HG03571 (cell line): ENCODE data around the gene CEL.
"Not testable (repeated sequence)": the region's sequence is repeated elsewhere in the genome, so short reads cannot be mapped to it uniquely, and the experiment has no call there.

Experiments
- ATAC-seq: cut with Tn5 transposase; IDR thresholded peaks from one replicate; pipeline ENCODE4 v1.9.1; 2021; ENCODE audit not compliant: unreplicated experiment

The CEL gene

DNA sequence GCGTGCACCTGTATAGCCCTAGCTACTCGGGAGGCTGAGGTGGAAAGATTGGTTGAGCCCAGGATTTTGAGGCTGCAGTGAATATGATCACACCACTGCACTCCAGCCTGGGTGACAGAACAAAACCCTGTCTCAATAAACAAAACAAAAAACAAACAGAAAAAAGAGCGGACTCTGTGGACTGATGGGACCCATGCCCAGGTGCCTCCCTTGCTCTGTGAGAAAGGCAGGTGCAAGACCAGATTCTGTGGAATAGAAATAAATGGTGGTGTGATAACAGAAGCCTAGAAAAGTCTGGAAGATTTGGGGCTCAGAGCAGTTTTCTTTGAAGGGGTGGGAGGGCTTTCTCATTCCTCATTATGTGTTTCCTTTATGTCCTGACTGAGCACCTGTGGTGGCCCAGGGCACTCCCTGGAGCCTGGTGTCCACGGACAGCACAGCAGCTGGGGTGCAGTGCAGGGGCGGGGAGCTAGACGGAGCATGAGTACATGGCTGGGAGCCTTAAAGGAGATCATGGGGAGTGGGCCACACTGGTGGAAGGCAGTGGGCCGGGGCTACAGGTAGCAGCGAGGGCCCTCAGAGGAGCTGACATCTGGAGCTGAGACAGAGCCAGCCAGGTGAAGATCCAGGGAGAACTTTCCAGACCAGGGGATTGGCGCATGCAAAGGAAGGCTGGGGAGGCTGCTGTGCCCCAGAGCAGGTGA is 15.4 kb upstream of the CEL start:
- no peak for ATAC-seq

DNA sequence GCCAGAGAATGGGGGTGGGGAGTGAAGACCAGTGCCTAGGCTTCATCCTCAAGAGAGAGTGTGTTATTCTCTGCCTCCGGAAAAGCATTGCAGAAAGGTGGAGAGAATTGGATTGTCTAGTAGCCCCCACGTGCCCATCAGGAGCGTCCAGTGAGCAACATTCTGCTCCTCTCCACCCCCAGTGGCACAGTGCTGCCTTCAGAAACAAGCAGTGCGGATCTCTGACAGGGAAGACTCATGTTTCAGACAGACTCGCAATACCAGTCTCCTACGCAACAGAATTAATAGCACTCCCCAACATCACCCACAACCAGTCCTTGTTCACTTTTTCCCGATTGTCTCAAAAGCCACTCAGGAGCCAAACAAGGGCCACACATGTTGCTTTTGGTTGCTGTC is 14.9 kb upstream of the CEL start:
- ATAC-seq: no peak

DNA sequence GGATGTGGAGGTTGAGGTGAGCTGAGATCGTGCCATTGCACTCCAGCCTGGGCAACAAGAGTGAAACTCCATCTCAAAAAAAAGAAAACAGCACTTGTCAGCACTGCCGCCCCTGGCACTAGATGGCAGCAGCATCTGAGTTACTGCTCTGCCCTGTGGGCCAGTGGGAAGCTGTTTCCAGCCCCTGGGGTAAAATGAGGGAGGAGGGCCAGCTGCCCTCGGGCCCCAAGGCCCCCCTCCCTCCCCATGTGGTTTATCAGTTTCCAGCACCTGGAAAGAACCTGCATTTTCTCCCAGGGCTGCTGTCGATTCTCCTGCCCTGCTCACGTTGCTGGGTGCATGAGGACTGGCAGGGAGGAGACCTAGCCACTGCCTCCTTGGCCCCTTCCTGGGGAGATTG is 13.2 kb upstream of the CEL start:
- ATAC-seq: no peak

DNA sequence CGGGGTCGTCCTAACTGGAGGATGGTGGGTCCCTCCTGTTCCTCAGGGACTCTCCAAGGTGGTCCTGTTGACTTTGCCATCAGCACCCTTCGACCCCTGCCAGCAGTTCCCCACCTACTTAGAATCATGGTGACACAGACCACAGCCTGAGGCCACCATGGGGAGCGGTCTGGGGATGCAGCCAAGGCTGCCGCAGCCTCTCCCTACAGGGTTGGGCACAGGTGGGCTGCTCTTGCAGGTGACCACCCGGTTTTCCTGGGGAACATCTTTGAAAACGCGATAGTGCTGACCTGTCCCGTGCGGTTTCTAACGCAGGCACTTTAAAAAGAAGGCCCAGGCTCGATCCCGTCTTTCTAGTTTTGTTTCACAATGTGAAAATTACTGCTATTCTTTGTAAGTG is 12.7 kb upstream of the CEL start:
- no peak for ATAC-seq

DNA sequence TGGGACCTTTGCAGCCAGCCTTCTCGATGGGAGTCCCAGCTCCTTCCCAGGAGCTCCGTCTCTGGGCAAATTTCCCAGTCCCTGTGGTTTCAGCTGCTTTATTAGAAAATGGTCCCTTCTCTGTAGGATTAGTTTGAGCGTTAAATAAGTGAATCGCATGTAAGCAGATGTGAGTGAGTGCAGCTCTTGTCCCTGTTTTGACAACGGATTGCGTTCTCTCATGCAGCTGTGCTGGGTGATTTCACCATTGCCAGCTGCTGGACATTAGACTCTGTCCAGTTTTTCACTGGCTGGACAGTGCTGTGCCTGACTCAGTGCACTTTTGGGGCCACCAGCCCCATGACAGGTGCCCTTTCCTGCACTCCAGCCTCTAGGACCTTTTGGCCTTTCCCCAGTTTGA is 11.6 kb upstream of the CEL start:
- no peak for ATAC-seq

DNA sequence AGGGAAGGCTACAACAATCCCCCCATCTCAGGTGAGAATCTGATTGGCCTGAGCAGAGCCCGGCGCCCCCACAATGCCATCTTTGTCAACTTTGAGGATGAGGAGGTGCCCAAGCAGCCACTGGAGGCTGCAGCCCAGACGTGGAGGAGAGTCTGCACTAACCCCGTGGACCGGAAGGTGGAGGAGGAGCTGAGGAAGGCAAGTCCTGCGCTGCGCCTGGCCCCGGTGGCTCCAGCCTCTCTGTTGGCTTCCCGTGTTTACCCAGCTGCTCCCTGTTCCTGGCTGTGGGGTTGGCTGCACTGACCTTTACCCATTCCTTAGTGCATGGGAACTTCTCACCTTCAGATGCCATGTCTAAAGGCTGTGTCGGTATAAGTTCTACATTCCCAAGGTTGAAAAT is 11.0 kb upstream of the CEL start:
- ATAC-seq: no peak

DNA sequence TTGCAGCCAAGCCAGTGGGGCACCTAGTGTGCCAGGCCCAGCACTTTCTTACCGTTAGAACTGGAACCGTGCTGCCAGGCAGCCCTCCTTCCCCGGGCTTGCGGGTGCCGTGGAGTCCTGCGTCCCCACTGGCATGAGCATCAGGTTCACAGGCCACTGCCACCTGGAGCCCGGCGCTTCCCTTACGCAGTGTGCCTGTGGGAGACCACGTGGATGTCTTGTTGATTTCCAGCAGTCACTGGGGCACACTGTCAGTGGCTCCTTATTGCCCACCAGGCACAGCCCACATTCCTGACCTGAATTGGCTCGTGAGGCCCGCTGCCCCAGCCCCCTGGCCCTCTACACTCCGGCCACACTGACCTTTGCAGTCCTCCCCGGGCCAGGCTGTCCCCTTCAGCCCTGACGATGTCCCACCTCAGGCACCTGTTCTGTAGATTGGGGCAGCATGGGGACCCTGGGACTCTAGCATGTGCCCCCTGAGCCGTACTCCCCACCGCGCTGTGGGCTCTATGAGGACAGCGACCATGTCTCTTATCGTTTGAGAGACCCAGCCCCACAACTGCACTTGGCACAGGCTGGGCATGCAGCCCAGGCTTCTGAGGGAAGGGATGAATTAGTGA is 10.4 kb upstream of the CEL start:
- ATAC-seq: no peak

DNA sequence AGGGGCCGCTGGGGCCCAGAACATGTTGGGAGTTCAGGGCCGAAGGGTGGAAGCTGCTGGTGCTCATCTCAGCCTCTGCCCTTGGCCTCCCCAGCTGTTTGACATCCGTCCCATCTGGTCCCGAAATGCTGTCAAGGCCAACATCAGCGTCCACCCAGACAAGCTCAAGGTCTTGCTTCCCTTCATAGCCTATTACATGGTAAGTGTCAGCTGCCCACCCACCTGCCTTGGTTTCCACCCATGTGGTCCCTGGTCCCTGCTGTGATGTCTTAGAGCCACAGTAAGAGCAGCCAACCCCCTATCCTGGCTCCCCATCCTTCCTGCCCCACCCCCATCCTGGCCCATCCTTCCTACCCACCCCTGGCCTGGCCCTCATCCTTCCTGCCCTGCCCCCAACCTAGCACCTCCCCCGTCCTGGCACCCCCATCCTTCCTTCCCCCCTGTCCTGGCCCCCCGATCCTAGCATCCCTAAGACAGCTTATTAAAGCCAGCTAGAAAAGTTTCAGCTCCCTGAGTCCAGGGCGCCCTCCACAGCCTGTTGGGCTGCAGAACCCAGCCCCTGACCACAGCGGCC is 9.7 kb upstream of the CEL start:
- no peak for ATAC-seq

DNA sequence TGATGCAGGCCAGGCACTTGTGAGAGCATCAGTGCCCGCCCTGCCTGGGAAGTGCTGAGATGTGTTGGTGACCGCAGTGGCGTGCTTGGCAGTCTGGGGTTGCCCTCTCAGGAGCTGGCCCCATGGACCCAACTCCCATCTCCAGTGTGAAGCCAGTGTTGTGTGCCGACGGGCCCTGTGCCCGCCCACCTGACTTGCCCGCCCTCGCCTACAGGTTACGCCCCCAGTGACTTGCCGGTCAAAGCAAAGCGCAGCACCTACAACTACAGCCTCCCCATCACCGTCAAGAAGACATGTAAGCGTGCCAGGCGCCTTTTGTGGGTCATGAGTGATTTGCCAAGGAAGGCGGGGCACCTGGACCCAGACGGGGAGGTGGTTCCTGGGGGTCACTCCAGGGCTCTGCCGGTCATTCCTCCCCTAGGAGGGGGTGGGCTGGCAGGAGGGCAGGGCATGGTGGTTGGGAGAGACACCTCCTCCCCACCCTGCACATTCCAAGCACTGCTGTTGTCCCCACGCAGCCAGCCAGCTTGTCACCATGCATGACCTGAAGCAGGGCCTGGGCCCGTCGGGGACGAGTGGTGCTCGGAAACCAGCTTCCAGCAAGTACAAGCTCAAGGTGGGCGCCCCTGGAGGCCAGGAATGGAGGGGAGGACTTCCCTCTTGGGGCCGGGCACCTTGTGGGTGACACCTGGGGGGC is 7.4 kb upstream of the CEL start:
- no peak for ATAC-seq

DNA sequence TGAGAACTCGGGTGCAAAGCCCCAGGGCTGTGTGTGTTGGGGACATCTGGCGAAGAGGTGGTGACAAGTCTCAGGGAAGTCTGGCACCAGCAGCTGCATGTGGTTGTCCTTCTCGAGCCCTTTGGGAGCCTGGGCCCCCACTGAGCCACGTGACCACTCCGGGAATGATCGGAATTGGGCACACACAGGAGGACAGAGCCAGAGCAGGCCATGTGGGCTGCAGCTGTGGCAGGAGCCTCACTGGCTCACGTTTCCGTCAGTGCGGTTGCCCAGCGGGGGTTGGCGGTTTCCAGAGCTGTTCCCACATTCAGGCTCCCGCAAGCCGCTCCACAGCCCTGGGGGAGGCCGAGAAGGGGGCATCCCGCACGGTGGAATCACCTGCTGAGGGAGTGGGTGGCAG is 6.8 kb upstream of the CEL start:
- no peak for ATAC-seq

DNA sequence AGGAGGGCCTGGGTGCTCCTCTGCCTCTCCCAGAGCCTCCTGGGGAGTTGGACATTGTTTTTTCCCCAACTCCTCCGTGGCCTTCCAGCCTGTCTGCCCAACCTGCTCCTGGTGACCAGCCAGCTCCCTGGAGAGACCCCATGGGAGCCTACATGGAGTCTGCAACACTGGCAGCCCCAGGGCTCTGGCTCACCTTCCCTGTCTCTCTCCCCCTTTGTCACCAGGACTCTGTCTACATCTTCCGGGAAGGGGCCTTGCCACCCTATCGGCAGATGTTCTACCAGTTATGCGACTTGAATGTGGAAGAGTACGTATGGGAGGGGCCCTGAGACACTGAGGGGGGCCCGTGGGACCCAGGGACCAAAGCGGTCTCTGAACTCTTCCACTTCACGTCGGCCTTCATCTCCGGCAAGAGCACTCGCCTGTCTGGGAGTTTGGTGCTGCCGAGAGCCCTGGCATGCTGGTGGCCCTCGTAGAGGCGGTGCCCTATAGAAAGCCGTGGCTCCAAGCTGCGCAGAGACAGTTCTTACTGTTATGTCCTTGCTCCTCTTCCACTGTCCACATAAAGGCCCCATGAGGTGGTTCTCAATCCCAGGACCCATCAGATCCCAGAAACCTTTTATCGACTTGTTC is 5.9 kb upstream of the CEL start:
- ATAC-seq: no peak

DNA sequence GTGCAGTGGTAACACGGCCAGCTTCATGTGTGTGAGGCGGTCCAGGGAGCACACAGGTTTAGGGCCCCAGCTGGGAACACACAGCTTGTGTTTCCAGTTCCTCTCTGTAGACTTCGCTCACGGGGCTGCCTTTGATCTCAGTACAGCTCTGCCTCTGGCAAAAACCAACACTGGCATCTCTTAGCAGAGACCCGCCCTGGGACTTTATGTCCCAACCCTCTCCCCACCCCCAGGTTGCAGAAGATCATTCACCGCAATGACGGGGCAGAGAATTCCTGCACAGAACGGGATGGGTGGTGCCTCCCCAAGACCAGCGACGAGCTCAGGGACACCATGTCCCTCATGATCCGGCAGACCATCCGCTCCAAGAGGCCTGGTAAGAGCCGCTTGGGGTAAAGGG is 5.2 kb upstream of the CEL start:
- no peak for ATAC-seq

DNA sequence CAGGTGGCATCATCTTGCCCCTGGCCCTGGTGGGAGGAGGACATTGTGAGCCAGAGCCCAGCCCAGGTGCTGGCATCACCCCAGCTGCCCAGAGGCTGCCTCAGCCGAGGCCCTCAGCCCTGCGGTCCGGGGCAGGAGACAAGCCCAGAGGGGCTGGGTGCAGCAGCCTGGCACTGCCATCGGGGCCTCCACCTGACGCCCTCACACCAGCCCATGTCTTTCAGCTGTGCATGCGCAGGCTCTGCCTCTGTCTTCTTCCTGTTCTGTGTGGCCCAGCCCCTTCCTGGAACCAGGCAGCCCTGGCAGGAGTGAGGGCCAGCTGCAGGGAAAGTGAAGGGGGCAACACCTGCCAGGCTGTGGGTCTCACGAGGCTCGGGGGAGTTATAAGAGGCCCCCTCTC is 4.8 kb upstream of the CEL start:
- ATAC-seq: no peak

DNA sequence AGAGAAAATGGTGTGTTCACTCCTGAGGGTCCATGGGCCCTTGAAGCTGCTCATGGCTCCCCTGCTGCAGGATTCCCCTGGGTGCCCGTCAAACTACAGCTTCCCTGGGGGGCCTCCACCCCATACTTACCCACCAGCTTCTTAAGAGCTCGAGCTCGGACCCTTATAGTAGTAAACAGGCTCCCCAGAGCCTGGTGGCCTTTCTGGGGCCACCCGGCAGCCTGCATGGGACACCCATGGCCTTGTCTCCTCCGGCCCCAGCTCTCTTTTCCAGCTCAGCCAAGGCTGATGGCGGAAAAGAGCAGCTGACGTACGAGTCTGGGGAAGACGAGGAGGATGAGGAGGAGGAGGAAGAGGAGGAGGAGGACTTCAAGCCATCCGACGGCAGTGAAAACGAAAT is 4.2 kb upstream of the CEL start:
- ATAC-seq: no peak

DNA sequence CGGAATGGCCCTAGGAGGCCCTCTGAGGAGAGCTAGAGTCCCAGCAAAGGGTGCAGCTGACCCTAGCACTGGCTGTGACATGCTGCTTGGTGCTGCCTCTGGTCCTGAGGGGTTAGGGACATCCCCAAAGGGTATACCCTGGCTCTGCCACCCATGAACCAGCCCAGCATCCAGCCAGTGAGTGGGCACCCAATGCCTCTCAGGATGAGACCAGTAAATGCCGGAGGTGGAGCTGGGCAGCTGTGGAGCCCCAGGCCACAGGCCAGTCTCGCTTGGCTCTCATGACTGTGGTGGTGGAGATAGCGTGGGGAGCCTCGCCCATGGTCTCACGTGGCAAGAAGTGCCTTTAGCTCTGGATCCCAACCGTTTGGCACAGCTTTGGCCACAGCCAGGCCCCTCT is 3.7 kb upstream of the CEL start:
- ATAC-seq: no peak

DNA sequence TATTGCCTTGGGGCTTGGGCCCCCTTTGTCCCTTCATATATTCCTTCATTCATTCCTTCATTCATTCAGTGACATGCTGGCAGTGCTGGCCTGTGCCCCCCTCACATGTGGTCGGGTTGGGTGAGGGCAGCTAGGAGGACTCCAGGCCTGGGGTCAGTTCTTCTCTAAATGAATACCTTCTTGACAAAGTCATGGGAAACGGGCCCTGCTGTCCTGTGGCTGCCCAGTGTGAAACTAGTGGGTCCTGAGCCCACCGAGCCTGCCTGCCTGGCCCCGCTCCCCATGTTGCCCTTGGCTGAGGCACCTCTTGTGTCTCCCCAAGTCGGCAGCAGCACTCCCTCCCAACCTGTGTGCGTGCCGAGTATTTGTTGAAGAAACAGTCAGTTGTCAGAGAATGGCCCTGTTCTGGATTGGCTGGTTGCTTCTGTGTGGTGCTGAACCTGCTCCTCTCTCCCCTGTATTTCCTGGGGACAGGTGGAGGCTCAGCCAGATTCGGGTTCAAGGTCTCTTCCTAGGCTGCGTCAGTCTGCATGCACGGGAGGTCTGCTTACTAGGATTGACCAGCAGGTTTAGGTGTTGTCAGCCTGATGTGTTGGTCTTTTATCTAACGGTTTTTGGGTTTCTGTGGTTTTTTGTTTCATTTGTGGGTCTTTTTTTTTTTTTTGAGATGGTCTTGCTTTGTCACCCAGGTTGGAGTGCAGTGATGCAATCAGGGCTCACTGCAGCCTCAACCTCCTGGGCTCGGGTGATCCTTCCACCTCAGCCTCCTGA is 3.0 kb upstream of the CEL start:
- no peak for ATAC-seq

DNA sequence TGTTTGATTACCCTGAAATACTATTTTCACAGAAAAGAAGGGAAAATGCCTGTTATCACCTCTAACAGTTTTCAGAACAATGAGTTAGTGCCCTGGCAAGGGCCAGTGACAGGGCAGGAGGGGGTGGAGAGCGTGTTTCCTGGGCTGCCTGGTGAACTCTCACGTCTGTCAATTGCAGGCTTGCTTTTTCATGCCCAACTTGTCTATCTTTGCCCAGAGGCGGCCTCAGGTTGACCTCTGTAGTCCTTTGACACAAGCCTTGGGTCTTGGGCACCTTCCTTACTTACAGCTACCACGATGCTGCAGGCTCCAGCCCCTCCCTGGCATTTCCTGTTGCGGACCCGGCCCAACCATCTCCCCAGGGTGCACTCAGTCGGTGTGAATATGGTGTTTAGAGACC is 2.2 kb upstream of the CEL start:
- ATAC-seq: no peak

DNA sequence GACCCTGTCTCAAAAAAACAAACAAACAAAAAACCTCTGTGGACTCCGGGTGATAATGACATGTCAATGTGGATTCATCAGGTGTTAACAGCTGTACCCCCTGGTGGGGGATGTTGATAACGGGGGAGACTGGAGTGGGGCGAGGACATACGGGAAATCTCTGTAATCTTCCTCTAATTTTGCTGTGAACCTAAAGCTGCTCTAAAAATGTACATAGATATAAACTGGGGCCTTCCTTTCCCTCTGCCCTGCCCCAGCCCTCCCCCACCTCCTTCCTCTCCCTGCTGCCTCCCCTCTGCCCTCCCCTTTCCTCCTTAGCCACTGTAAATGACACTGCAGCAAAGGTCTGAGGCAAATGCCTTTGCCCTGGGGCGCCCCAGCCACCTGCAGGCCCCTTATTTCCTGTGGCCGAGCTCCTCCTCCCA is 1.4 kb upstream of the CEL start:
- no peak for ATAC-seq

DNA sequence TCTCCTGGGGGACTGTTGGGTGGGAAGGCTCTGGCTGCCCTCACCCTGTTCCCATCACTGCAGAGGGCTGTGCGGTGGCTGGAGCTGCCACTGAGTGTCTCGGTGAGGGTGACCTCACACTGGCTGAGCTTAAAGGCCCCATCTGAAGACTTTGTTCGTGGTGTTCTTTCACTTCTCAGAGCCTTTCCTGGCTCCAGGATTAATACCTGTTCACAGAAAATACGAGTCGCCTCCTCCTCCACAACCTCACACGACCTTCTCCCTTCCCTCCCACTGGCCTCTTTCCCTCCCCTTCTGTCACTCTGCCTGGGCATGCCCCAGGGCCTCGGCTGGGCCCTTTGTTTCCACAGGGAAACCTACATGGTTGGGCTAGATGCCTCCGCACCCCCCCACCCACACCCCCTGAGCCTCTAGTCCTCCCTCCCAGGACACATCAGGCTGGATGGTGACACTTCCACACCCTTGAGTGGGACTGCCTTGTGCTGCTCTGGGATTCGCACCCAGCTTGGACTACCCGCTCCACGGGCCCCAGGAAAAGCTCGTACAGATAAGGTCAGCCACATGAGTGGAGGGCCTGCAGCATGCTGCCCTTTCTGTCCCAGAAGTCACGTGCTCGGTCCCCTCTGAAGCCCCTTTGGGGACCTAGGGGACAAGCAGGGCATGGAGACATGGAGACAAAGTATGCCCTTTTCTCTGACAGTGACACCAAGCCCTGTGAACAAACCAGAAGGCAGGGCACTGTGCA is 590 bp upstream of the CEL start:
- not testable (repeated sequence) for ATAC-seq

DNA sequence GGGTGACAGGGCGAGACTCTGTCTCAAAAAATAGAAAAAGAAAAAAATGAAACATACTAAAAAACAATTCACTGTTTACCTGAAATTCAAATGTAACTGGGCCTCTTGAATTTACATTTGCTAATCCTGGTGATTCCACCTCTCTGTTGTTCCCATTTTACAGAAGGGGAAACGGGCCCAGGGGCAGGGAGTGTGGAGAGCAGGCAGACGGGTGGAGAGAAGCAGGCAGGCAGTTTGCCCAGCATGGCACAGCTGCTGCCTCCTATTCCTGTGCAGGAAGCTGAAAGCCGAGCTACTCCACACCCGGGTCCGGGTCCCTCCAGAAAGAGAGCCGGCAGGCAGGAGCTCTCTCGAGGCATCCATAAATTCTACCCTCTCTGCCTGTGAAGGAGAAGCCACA is 788 bp downstream of the CEL start:
- ATAC-seq: not testable (repeated sequence)
